ENCODE results near the gene LECT2.

Gene LECT2

DNA sequence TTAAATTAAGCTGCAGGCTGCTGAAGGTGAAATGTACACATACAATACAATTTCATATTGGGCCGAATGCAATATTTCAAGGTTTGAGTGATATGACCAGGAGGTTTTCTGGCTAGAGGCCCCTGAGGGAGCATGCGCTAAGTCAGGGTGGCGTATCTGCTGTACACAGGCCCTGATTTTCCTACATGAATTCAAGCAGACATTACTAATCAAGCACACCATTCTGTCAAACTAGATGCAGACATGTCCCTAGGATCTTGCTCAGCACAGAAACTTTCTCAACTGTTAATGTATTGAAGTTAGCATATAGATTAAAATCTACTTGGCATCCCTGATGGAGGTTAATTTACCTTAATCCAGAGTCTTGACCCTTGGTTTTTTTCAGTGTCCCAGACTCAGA, 10.7 kb upstream of the LECT2 start:
- H3K27ac Mint-ChIP-seq, result no peak overlapping the region
- H3K9me3 Mint-ChIP-seq, result peaks cover 3% of the 10 kb centered on the region
- no peaks in the 10 kb centered on the region for H3K4me1 Mint-ChIP-seq
- H3K4me3 Mint-ChIP-seq, result no peak overlapping the region
- no peaks in the 10 kb centered on the region for H3K36me3 Mint-ChIP-seq
- ATAC-seq (no peak), DNase-seq (ENCODE audit: low spot score in 2 of 2) (no peak)

DNA sequence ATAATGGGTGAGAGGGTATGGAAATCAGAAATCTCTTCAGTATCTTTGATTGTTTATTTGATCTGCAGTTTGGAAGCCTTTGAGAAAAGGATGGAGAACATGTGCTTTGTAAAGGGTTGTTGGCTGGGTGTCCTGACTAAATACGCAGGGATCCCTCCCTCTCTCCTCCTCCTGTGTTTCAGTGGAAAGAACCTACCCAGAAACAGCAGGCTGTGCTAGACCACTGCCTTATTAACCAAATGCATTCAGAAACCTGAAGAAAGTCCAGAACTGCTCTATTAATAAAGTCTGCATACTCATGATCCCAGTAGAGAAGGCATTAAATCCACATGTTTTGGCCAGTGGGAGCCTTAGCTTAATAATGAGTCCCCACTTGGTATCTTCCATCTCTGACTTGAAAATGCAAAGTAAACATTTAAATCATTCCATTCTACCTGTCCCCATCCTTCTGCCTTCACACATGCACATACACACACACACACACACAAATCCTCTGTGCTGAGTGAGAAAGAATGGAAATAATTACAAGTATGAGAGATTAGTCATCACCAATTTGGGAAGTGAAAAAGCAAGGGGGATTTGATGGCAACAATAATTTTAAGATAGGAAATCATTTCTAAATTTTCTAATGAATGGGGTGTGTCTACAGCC, 10.0 kb upstream of the LECT2 start:
- no peak for DNase-seq (ENCODE audit: low spot score in 2 of 2)
- Mint-ChIP-seq H3K27ac (no peak overlapping the region), H3K36me3 (no peaks in the 10 kb centered on the region), H3K4me3 (no peak overlapping the region), H3K9me3 (no peaks in the 10 kb centered on the region), H3K4me1 (no peaks in the 10 kb centered on the region)
- ATAC-seq, result no peak

DNA sequence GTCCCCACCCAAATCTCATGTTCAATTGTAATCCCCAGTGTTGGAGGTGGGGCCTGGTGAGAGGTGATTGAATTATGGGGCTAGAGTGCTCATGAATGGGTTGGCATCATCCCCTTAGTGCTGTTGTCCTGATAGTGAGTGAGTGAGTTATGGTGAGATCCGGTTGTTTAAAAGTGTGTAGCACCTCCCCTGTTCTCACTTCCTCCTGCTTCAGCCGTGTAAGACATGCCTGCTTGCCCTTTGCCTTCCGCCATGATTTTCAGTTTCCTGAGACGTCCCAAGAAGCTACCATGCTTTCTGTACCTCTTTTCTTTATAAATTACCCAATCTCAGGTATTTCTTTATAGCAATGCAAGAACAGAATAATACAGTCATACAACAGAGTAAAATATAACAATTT, 742 bp upstream of the LECT2 start:
- H3K27ac Mint-ChIP-seq, result no peak overlapping the region
- ATAC-seq, result no peak
- H3K4me3 Mint-ChIP-seq, result no peak overlapping the region
- DNase-seq (ENCODE audit: low spot score in 2 of 2), result no peak
- no peaks in the 10 kb centered on the region for H3K4me1 Mint-ChIP-seq
- H3K9me3 Mint-ChIP-seq, result no peaks in the 10 kb centered on the region
- H3K36me3 Mint-ChIP-seq, result no peaks in the 10 kb centered on the region

DNA sequence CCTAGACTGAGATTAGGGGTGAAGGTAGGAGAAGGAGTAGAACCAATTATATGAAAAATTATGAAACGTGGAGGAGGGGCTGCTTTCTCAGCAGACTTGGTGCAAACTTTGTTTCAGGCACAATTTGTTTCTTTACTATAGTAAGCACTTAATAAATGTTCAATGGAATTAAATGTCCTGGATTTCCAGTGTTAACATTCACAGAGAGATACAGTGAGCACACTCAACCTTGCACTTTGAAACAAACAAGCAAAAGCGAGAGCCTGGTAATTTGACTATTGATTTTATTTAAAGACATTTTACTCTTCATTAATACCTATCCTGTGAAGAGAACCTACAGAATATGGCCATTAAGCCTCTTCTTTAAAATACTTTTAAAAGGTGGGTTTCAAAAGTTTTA, 933 bp downstream of the LECT2 start:
- no peak for ATAC-seq
- no peaks in the 10 kb centered on the region for H3K36me3 Mint-ChIP-seq
- H3K9me3 Mint-ChIP-seq, result no peaks in the 10 kb centered on the region
- no peak for DNase-seq (ENCODE audit: low spot score in 2 of 2)
- H3K4me1 Mint-ChIP-seq, result no peaks in the 10 kb centered on the region
- H3K4me3 Mint-ChIP-seq, result no peak overlapping the region
- H3K27ac Mint-ChIP-seq, result no peak overlapping the region

DNA sequence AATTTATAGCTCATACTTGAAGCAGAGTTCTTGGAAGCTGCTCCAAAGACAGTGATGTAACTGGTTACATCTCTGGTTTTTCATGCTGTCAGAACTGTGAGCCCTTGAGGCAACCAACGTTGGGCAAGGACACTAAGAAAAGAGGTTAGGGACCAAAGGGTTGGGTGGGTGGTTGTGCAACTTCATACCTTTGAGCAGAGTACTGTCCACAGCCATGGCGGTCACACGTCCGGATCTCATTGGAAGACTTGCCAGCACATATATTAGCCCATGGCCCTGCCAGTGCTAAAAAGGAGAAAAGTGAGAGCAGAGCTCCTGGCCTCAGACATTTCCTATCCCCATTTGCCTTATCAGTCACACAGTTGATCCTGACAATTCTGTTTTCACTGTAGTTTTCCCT, 2.1 kb downstream of the LECT2 start:
- H3K9me3 Mint-ChIP-seq, result no peaks in the 10 kb centered on the region
- no peak for ATAC-seq

DNA sequence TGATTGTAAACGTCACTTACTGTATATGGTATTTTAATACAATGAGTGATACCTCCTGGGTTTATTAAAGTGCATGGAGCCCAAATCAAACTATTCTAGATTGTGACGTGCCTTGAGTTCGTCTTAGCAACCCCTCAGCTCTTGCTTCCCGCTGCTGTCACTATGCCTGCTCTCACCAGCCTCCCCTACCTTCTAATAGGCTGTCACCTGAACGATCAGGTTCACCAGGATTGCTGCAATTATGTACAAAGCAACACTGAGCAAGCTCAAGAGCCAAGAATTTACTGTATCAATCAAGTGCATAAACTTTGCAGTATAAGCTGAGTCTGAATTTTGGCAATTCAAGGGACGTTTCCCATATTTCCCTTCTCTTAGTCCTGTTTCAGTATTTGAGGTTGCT, 3.0 kb downstream of the LECT2 start:
- Mint-ChIP-seq H3K4me1 (no peaks in the 10 kb centered on the region), H3K4me3 (no peak overlapping the region), H3K9me3 (no peaks in the 10 kb centered on the region), H3K27ac (no peak overlapping the region), H3K36me3 (no peaks in the 10 kb centered on the region)
- ATAC-seq (no peak), DNase-seq (ENCODE audit: low spot score in 2 of 2) (no peak)

More for the DNA sequence above, 2.1 kb downstream of the LECT2 start:
- H3K4me1 Mint-ChIP-seq, result no peaks in the 10 kb centered on the region
- no peak overlapping the region for H3K4me3 Mint-ChIP-seq
- no peak for DNase-seq (ENCODE audit: low spot score in 2 of 2)
- H3K36me3 Mint-ChIP-seq, result no peaks in the 10 kb centered on the region
- no peak overlapping the region for H3K27ac Mint-ChIP-seq

DNA sequence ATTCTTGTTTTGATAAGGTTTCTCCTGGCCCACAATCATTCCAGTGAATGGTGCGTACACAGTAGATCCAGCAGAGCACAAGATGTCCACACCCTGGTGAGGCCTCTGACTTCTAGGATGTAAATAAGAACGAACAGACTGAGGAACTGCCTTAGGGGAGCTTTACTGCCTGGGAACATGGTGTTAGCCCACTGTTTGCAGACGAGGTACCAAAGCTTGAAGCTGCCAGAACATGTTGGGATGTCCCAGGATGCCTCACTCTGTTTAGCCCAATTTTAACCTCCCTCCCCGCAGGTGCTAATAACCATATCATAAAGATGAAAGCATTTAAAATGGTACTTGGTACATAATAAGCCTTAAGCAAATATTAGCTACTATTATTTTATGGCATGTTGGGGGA, 3.5 kb downstream of the LECT2 start:
- DNase-seq (ENCODE audit: low spot score in 2 of 2), result no peak
- ATAC-seq, result no peak
- no peak overlapping the region for H3K4me3 Mint-ChIP-seq
- no peak overlapping the region for H3K27ac Mint-ChIP-seq
- no peaks in the 10 kb centered on the region for H3K9me3 Mint-ChIP-seq
- no peaks in the 10 kb centered on the region for H3K4me1 Mint-ChIP-seq
- no peaks in the 10 kb centered on the region for H3K36me3 Mint-ChIP-seq

DNA sequence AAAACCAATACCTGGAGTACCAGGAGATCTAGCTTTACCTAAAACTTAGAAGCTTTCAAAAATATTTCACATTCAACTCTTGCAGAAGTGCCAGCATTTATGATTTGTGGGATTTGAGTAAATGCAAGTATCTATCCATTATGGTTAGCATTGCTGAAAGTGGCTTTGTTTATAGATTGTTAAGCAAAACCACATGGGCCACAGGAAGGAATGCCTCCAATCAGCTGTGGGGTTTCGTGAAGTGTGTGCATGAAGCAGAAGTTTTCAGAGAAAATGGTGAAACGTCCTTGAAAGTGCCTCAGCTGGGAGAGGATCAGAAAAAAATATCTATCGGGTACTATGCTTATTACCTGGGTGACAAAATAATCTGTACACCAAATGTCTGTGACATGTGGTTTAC, 4.2 kb downstream of the LECT2 start:
- H3K36me3 Mint-ChIP-seq, result no peaks in the 10 kb centered on the region

DNA sequence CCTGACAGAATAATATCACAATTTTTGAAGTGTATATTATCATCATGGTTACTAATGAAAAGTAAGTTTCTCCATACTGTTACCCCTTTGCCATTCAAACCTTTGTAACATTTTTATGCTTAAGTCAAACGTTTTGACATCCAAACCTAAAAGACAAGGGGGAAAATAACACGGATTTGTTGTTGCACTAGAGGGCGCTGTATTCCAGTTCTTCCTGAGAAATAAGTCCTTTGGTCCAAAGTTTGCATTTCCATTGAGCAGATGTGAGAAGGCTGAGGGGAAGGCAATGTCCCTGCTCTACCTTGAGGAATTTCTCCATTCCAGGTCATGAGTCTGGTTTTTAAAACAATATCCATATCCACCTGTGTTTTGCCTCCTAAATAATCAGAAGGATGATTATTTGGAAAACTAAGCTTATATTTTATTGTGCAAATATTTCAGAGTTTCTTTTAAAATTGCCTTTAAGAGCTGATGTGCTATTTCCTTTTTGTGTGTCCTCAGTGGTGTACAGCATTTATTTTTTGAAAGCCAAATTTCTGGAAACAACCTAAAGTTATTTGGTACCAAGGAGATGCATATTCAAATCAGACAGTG, 9.7 kb downstream of the LECT2 start:
- ATAC-seq, result no peak
- H3K4me3 Mint-ChIP-seq, result no peak overlapping the region
- DNase-seq (ENCODE audit: low spot score in 2 of 2), result peak in 1 of 2 donors; percentile 7
- H3K4me1 Mint-ChIP-seq, result no peaks in the 10 kb centered on the region
- no peaks in the 10 kb centered on the region for H3K9me3 Mint-ChIP-seq
- H3K36me3 Mint-ChIP-seq, result no peaks in the 10 kb centered on the region
- H3K27ac Mint-ChIP-seq, result no peak overlapping the region

More for the DNA sequence above, 4.2 kb downstream of the LECT2 start:
- Mint-ChIP-seq H3K9me3 (no peaks in the 10 kb centered on the region), H3K27ac (no peak overlapping the region), H3K4me1 (no peaks in the 10 kb centered on the region), H3K4me3 (no peak overlapping the region)
- DNase-seq (ENCODE audit: low spot score in 2 of 2) (no peak), ATAC-seq (no peak)

DNA sequence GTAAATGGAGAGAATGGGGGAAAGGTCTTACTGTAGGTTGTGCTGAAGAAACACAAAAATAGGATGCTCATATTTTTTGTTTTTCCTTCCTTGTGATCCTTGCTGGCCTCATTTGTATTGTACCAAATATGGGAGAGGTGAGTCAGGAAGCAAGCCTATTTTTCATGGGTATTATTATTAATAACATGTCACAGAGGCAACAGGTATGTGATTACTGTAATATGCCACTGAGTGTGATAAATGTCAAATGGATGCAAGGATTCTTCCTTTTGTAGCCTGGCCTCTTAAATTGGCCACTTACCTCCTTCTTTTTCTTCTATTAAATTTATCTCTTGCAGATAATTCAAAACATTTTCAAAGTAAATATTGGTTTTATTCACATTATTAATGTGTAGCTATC, 10.2 kb downstream of the LECT2 start:
- Mint-ChIP-seq H3K9me3 (no peaks in the 10 kb centered on the region), H3K4me1 (no peaks in the 10 kb centered on the region), H3K27ac (no peak overlapping the region), H3K4me3 (no peak overlapping the region), H3K36me3 (no peaks in the 10 kb centered on the region)
- ATAC-seq (no peak), DNase-seq (ENCODE audit: low spot score in 2 of 2) (no peak)

DNA sequence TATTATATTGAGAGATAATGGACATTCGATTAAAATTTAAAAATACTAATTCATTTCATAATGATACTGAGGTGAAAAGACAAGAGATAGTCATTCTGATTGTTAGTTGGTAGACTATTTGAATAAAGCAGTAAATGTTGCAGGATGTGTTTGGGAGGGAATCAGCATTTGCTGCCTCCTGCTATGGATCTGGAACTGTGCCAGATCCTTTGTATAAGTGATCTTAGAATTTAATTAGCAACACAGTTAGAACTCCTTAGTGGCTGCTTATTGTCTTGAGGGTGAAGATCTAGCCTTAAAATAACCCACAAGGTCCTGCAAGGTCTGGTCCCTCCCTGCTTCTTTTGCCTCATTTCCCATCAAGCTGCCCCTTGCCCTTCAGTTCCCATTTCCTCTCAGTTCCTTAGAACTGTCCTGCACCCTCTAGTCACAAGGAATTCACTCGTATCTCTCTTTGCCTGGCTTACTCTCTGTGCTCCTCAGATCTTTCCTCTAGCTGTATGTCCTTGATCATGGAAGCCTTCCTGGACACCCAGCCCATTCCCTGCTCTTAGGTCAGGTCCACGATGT, 12.5 kb downstream of the LECT2 start:
- Mint-ChIP-seq H3K27ac (no peak overlapping the region), H3K9me3 (no peaks in the 10 kb centered on the region), H3K4me1 (no peaks in the 10 kb centered on the region), H3K36me3 (no peaks in the 10 kb centered on the region), H3K4me3 (no peak overlapping the region)
- DNase-seq (ENCODE audit: low spot score in 2 of 2) (no peak), ATAC-seq (no peak)

DNA sequence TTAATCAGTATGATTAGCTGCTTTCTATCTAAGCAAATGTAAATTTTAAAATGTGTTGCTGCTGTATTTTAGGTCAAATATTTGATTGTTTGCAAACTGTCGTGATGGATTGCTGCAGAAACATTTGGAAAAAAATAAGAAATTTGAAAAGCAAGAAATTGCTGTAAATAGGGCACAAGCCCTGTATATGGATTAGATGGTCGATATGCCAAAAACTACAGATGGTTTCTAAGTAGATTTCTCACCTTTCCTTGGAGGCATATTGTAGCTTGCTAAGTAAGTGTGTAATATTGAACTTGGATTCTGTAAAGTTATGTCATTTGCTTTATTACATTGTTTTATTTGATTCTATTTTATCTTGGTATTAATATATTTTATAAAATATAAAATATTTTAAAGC, 13.1 kb downstream of the LECT2 start:
- no peak for ATAC-seq
- H3K4me3 Mint-ChIP-seq, result no peak overlapping the region
- no peaks in the 10 kb centered on the region for H3K4me1 Mint-ChIP-seq
- no peaks in the 10 kb centered on the region for H3K36me3 Mint-ChIP-seq
- no peaks in the 10 kb centered on the region for H3K9me3 Mint-ChIP-seq
- H3K27ac Mint-ChIP-seq, result no peak overlapping the region
- DNase-seq (ENCODE audit: low spot score in 2 of 2), result no peak

DNA sequence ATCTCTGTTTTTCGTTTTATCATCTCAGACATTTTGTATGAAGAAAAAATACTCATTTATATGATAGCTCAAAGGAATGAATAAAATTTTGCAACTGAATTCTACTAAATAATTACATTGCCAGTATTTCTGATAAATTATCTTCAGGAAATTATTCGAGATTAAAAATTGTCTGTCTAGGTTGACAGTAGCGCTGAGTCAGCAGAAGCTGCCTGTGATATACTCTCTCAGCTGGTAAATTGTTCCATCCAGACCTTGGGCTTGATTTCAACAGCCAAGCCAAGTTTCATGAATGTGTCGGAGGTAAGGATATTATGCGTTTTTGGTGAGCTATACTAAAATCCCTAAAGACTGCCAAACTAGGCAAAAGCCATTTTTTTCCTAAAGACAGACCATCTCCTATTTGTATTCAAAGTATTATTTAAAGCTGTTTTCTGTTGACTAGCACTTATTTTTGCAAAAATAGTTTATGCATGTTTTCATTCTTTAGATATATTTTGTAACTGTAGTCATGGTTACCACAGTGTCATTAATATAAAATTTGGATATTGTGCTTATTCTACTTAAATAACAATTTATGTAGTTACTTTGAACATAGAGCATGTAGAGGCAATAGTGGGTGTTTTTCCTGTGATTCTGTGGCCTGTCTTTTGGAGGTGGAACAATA, 17.4 kb downstream of the LECT2 start:
- no peaks in the 10 kb centered on the region for H3K36me3 Mint-ChIP-seq
- H3K4me3 Mint-ChIP-seq, result no peak overlapping the region
- H3K9me3 Mint-ChIP-seq, result no peaks in the 10 kb centered on the region
- no peaks in the 10 kb centered on the region for H3K4me1 Mint-ChIP-seq
- H3K27ac Mint-ChIP-seq, result no peak overlapping the region
- DNase-seq (ENCODE audit: low spot score in 2 of 2) (no peak), ATAC-seq (no peak)

DNA sequence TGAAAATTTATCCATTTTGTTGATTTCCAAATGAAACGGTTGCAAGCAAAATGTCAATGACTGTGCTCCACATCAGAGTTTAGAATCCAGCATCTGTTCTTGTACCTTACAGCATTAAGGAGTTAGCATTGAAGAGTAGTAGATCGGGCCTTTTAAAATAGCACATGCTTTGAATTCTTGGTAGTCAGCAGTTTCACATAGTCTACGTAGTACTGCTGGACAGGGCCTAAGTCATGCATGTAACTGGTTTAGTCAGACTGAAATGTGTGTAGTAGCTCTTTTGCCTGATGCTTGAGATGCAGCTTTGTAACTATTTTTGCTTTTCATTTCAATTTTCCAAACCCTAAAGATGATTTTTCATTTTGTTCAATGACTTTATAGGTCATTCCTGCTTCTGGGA, 19.8 kb downstream of the LECT2 start:
- Mint-ChIP-seq H3K36me3 (no peaks in the 10 kb centered on the region), H3K4me3 (no peak overlapping the region), H3K27ac (no peak overlapping the region), H3K4me1 (no peaks in the 10 kb centered on the region), H3K9me3 (no peaks in the 10 kb centered on the region)
- DNase-seq (ENCODE audit: low spot score in 2 of 2), result no peak
- no peak for ATAC-seq

DNA sequence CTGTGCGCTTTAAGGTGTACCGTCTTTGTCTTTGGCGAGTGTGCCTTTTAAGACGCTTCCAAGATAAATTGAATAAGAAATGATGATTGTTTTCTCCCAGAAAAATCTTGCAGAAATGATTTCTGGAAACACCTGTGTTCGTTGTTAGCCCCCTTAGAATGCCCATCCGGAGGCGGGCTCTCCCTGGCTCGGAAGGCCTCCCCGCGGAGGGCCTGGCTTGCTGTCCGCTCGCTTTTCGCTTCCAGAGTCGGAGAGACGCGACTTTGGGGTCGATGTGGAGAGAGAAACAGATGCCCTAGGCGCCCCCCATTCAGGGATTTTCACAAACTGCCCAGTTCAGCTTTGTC, 23.9 kb downstream of the LECT2 start:
- no peaks in the 10 kb centered on the region for H3K4me1 Mint-ChIP-seq
- no peaks in the 10 kb centered on the region for H3K9me3 Mint-ChIP-seq
- ATAC-seq (no peak), DNase-seq (ENCODE audit: low spot score in 2 of 2) (no peak)
- H3K4me3 Mint-ChIP-seq, result no peak overlapping the region
- H3K27ac Mint-ChIP-seq, result no peak overlapping the region
- no peaks in the 10 kb centered on the region for H3K36me3 Mint-ChIP-seq

All from stimulated activated effector memory CD8-positive, alpha-beta T cell treated with anti-CD3 and anti-CD28 coated beads, Interleukin-12 subunit alpha, Interleukin-12 subunit beta, amount 100 ng/mL, for 72 hours (primary cell).